ENCODE measurements around the gene SLC38A11.

The SLC38A11 gene

GRCh38 chr2:164953279-164953678 lies 2.0 kb downstream of the SLC38A11 start:
- TF ChIP-seq CTCF (IDR thresholded peaks at IDR 0.05; ENCODE audit: control insufficient read depth, extremely low read depth, insufficient read depth) = no peak
- no peak for DNase-seq (ENCODE audit: low read depth)
- H3K4me3 ChIP-seq (ENCODE audit: low read depth, low read length) = no peak overlapping the region

- TF ChIP-seq CTCF (IDR thresholded peaks at IDR 0.05; ENCODE audit: control insufficient read depth, extremely low read depth, insufficient read depth) = no peak
- no peak for DNase-seq (ENCODE audit: low read depth)
- no peak overlapping the region for H3K4me3 ChIP-seq (ENCODE audit: low read depth, low read length)
These were observed 3.1 kb downstream of the SLC38A11 start for GRCh38 chr2:164952057-164952702.

DNA sequence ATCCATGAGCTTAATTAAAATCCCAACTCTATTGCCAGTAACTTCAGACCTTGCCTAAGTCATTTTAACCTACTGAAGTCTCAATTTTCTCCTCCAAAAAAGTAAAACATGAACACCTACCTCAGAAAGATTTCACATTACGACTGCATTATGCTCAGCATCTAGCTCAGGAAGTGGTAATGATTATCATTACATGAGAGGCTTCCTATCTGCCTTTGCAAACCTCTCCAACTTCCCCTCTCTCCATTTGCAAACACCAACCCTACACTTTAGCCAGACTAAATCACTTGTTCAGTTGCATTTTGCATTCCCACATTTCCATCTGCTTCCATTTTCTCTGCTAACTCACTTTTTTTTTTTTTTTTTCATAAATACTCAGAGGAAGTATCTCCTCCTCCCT lies 6.8 kb downstream of the SLC38A11 start:
- H3K4me3 ChIP-seq (ENCODE audit: low read depth, low read length) = no peak overlapping the region
- TF ChIP-seq CTCF (IDR thresholded peaks at IDR 0.05; ENCODE audit: control insufficient read depth, extremely low read depth, insufficient read depth) = no peak
- no peak for DNase-seq (ENCODE audit: low read depth)

DNA sequence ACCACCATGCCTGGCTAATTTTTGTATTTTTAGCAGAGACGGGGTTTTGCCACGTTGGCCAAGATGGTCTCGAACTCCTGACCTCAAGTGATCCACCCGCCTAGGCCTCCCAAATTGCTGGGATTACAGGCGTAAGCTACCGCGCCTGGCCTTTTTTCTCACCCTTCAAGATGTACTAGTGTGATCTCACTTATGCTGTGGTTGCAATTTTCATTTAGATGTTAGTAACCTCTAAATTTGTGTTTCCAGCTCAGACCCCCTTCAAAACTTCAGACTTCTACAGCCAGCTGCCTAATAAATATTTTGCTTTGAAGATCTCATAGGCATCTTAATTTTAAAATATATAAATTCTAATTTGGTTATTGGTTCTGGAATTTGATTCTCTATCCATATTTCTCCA lies 8.0 kb downstream of the SLC38A11 start:
- H3K4me3 ChIP-seq (ENCODE audit: low read depth, low read length) = no peak overlapping the region
- no peak for DNase-seq (ENCODE audit: low read depth)
- no peak for TF ChIP-seq CTCF (IDR thresholded peaks at IDR 0.05; ENCODE audit: control insufficient read depth, extremely low read depth, insufficient read depth)

DNA sequence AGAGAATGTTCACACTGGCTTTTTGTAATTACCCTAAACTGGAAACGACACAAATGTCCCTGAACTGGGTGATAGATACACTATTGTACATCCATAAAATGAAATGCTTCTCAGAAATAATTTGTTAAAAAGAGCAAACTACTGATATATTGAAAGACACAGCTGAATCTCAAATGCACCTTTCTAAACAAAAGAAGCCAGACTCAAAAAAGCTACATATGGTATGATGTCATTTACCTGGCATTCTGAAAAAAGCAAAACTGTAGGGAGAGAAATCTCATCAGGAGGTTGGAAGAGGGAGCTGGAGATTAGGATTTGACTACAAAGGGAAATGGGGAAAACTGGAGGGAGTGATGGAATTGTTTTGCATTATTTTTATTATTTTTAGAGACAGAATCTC lies 12.0 kb downstream of the SLC38A11 start:
- no peak overlapping the region for H3K4me3 ChIP-seq (ENCODE audit: low read depth, low read length)
- TF ChIP-seq CTCF (IDR thresholded peaks at IDR 0.05; ENCODE audit: control insufficient read depth, extremely low read depth, insufficient read depth) = no peak
- DNase-seq (ENCODE audit: low read depth) = no peak

- DNase-seq (ENCODE audit: low read depth) = no peak
- TF ChIP-seq CTCF (IDR thresholded peaks at IDR 0.05; ENCODE audit: control insufficient read depth, extremely low read depth, insufficient read depth) = no peak
- H3K4me3 ChIP-seq (ENCODE audit: low read depth, low read length) = no peak overlapping the region
These were observed 17.4 kb downstream of the SLC38A11 start for GRCh38 chr2:164937864-164938401.
